Thyroid gland (tissue), 4 donors: ENCODE data around the gene CUL3.

Experiments used
- CTCF ChIP-seq, 6 experiments: fragments of 200-600 bp in 3 of 6; fragments of 450-650 bp in 3 of 6; sonication (generic) in 3 of 6; IDR thresholded peaks; one replicate each; pipeline ENCODE4 v1.5.1; 2016 to 2019; ENCODE audit warnings: antibody characterized with exemption in 6 of 6, mild to moderate bottlenecking in 2 of 6, inconsistent platforms in 1 of 6, moderate library complexity in 1 of 6
- POLR2A ChIP-seq, 2 donors: fragments of 450-650 bp; IDR thresholded peaks; one replicate each; pipeline ENCODE4 v1.6.1; 2017; ENCODE audit warnings: antibody characterized with exemption in 2 of 2, mild to moderate bottlenecking in 2 of 2, moderate library complexity in 1 of 2

GRCh38 chr2:224552771-224553170, 32.4 kb downstream of the CUL3 start:
- no peak for TF ChIP-seq CTCF (IDR thresholded peaks at IDR 0.05)
- TF ChIP-seq POLR2A (IDR thresholded peaks at IDR 0.05) = no peak
